H1 (cell line): ENCODE measurements around the gene RPTOR. TPM values are rescaled to one million over a fixed set of nuclear protein-coding genes. Genes with fewer than 3 reads are reported as not detected.

Source experiments
- SAP30 ChIP-seq: fragments of 300-600 bp; sonication (generic); IDR thresholded peaks from 2 replicates; pipeline ENCODE4 v1.7.1; 2012; ENCODE audit warnings: low read length, moderate library complexity, mild to moderate bottlenecking, inconsistent platforms; ENCODE audit not compliant: insufficient read depth, insufficient replicate concordance
- polyA plus RNA-seq, 7 experiments: library from polyadenylated mRNA; depleted of rRNA in 3 of 7; stranded (reverse) in 5 of 7; unstranded in 2 of 7; fragments of >200 nt in 5 of 7; fragments of 200-250 nt in 2 of 7; gene quantifications; 1 replicate in 5 of 7; 2 replicates in 1 of 7; 4 replicates in 1 of 7; pipeline versions ENCODE4 v1.2.1 to v1.2.3, GENCODE V29; 2011 to 2013; ENCODE audit warnings: missing spikeins in 2 of 7, mixed read lengths in 2 of 7
- total RNA-seq: library from RNA; stranded (reverse); fragmentation: NEBNext Ultra II Directional; extraction: Animal tissue kit (Norgen Biotek cat#: 25700); gene quantifications from 2 replicates; pipeline ENCODE4 v1.2.1, GENCODE V29; 2021

The RPTOR gene
- total and polyA plus RNA-seq, 2 of the 8 experiments (the other 6 are each of a cell fraction or from before 2014, with no cell fraction given) = 6.9 to 28.7 TPM

DNA sequence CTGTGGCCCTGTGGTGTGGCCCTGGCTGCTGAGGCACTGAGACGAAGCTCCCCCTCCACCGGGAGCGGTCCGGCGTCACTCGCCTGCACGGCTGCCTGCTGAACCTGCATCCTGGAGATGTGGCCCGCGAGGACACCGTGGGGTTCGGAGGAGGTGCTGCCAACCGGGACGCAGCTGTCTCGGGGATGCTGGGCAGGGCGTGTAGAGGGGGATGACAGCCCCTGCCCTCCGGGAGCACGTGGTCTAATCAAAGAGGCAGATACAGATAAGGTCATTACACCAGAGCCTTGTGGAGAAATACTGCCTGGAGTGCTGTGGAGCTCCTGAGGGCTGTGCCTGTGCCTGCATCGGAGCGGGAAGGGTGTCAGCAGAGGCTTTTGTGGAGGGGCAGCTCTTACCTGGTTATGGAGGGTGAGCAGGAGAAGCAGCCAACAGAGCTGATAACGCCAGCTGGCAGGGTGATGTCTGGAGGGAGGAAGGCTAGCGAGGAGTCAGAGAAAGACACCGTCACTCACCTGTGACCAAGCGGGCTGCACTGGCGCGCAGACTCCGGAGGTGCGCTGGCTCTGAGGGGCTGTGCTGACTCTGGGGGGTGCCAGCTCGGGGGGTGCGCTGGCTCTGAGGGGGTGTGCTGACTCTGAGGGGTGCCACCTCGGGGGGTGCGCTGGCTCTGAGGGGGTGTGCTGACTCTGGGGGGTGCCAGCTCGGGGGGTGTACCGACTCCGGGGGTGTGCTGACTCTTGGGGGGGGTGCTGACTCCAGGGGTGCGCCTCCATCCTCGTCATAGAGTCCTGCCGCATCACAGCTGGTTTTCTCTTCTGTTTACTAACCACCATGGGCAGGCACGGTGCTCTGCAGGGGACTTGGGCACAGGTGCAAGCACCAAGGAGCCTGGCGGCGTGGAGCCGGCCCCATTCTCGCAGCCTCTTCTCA, 342.3 kb downstream of the RPTOR start (continued):
- TF ChIP-seq SAP30 = no peak
